ENCODE measurements around the gene GLT6D1.

The GLT6D1 gene

DNA sequence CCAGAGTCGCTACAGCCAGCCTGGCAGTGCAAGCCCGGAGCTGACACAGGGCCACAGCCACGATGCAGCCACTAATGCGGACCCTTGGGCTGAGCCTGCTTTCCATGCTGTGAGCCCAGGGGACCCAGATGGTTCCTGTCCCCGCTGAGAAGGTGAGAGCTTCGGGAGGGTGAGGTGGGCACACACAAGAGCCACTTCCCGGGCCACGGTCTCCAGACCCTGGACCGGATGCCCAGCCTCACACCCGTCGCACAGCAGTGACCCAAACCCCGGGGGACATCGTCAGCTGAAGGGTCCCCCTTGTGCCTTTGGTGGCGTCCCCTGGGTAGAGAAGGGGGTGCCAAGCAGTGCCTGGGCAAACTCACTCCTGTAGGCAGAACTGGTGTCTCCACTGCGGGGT lies 64.4 kb downstream of the GLT6D1 start:
- DNase-seq (ENCODE audit: low spot score in 2 of 2): no peak
- in situ Hi-C loops (cut with MboI; ENCODE audit: low sequenced_read_pairs): no loop called here
- no peaks in the 10 kb centered on the region for H3K27me3 ChIP-seq (ENCODE audit: low read depth)
- H3K9me3 ChIP-seq: no peaks in the 10 kb centered on the region
- no peaks in the 10 kb centered on the region for H3K36me3 ChIP-seq (replicated peaks)
- no peak overlapping the region for H3K4me3 ChIP-seq
- H3K4me1 ChIP-seq: no peaks in the 10 kb centered on the region

DNA sequence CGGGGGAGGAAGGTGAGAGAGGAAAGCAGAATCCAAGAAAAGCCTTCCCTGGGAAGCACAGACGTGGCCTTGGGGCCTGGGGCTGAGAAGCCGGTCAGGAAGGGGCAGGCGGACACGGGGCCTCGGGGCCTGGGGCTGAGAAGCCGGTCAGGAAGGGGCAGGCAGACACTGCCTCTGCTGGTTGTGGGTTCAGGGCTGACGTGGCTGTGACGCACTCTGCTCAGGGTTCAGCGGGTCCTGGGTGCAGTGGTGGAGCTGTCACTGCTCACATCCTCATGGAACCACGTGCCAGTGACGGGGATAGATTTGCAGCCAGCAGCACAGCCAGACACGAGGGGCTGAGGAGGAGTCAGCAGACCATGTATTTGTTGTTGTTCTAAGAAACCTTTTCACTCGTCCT lies 65.0 kb downstream of the GLT6D1 start:
- DNase-seq (ENCODE audit: low spot score in 2 of 2): no peak
- no peaks in the 10 kb centered on the region for H3K36me3 ChIP-seq (replicated peaks)
- H3K4me1 ChIP-seq: no peaks in the 10 kb centered on the region
- no peaks in the 10 kb centered on the region for H3K9me3 ChIP-seq
- in situ Hi-C loops (cut with MboI; ENCODE audit: low sequenced_read_pairs): no loop called here
- H3K27me3 ChIP-seq (ENCODE audit: low read depth): no peaks in the 10 kb centered on the region
- H3K4me3 ChIP-seq: no peak overlapping the region

All from HAP-1 (cell line).